ENCODE results near the gene SMAD9. TPM values are rescaled to one million over a fixed set of nuclear protein-coding genes. Genes with fewer than 3 reads are reported as not detected.

Gene SMAD9
- total and polyA plus RNA-seq, 9 of the 15 experiments (the other 6 are each of a cell fraction or from before 2014, with no cell fraction given): 0.02 to 0.08 (median 0.03) TPM; not detected in 4

DNA sequence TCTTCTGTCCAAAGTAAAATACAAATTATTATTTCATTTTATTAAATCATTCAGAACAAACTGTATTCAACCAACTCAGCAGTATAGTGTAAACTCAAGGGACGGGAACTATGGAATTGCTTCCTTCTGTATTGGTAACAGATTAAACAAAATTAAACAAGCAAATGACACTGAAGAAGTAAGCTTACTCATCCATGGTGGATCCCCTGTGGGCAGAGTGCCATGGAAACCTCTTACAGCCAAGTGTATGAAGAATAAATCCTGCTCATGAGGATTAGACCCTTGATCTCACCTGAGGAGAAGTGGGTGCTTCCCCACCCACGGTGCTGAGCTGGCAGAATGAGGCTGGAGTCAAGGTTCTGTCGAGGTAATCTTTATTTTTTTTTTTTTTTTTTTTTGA, 119.0 kb downstream of the SMAD9 start (continued):
- no peak for TF ChIP-seq CBX8 (IDR thresholded peaks at IDR 0.05; ENCODE audit: borderline replicate concordance, extremely low read depth, low read depth, low read length, poor library complexity, severe bottlenecking)
- no peak for TF ChIP-seq EHMT2 (IDR thresholded peaks at IDR 0.05)
- no peak for TF ChIP-seq POLR3G (IDR thresholded peaks at IDR 0.05; ENCODE audit: extremely low read depth, insufficient read length, insufficient replicate concordance)
- no peak for TF ChIP-seq ZZZ3 (IDR thresholded peaks at IDR 0.05)
- no peak for TF ChIP-seq HDAC3 (IDR thresholded peaks at IDR 0.05; ENCODE audit: borderline replicate concordance, partially characterized antibody)
- TF ChIP-seq XRCC4 (IDR thresholded peaks at IDR 0.05; ENCODE audit: extremely low read depth, insufficient read depth, insufficient read length): no peak
- TF ChIP-seq, protein P1, sequence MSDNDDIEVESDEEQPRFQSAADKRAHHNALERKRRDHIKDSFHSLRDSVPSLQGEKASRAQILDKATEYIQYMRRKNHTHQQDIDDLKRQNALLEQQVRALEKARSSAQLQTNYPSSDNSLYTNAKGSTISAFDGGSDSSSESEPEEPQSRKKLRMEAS (CRISPR knock-in tag; IDR thresholded peaks at IDR 0.05): no peak
- TF ChIP-seq, protein P2, sequence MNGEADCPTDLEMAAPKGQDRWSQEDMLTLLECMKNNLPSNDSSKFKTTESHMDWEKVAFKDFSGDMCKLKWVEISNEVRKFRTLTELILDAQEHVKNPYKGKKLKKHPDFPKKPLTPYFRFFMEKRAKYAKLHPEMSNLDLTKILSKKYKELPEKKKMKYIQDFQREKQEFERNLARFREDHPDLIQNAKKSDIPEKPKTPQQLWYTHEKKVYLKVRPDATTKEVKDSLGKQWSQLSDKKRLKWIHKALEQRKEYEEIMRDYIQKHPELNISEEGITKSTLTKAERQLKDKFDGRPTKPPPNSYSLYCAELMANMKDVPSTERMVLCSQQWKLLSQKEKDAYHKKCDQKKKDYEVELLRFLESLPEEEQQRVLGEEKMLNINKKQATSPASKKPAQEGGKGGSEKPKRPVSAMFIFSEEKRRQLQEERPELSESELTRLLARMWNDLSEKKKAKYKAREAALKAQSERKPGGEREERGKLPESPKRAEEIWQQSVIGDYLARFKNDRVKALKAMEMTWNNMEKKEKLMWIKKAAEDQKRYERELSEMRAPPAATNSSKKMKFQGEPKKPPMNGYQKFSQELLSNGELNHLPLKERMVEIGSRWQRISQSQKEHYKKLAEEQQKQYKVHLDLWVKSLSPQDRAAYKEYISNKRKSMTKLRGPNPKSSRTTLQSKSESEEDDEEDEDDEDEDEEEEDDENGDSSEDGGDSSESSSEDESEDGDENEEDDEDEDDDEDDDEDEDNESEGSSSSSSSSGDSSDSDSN (IDR thresholded peaks at IDR 0.05; ENCODE audit: borderline replicate concordance in 1 of 2, low read depth in 2 of 2, low read length in 2 of 2): no peak
- TF ChIP-seq PRPF4 (IDR thresholded peaks at IDR 0.05; ENCODE audit: insufficient read depth, low read depth, low read length, poor library complexity, severe bottlenecking): no peak
- TF ChIP-seq, protein P3, sequence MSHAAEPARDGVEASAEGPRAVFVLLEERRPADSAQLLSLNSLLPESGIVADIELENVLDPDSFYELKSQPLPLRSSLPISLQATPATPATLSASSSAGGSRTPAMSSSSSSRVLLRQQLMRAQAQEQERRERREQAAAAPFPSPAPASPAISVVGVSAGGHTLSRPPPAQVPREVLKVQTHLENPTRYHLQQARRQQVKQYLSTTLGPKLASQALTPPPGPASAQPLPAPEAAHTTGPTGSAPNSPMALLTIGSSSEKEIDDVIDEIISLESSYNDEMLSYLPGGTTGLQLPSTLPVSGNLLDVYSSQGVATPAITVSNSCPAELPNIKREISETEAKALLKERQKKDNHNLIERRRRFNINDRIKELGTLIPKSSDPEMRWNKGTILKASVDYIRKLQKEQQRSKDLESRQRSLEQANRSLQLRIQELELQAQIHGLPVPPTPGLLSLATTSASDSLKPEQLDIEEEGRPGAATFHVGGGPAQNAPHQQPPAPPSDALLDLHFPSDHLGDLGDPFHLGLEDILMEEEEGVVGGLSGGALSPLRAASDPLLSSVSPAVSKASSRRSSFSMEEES (CRISPR knock-in tag; IDR thresholded peaks at IDR 0.05): no peak

Data from K562 (cell line).